Chondrocyte (in vitro differentiated cells): ENCODE data around the gene MROH2B. TPM values are rescaled to one million over a fixed set of nuclear protein-coding genes. Genes with fewer than 3 reads are reported as not detected.

Source experiments
- DNase-seq: peaks from one replicate; pipeline ENCODE4 v3.0.0; 2021; ENCODE audit warnings: mixed read lengths, low spot score
- H3K27ac Mint-ChIP-seq: one replicate; pipeline ENCODE4 v1.8.0; 2021; ENCODE audit warnings: mild to moderate bottlenecking, moderate library complexity, mixed read lengths; ENCODE audit not compliant: unreplicated experiment
- H3K27me3 Mint-ChIP-seq: 2 replicates; pipeline ENCODE4 v1.8.0; 2021; ENCODE audit warnings: low read depth, mixed read lengths
- H3K36me3 Mint-ChIP-seq: 2 replicates; pipeline ENCODE4 v1.8.0; 2021; ENCODE audit warnings: low read depth, mixed read lengths
- H3K4me1 Mint-ChIP-seq: 2 replicates; pipeline ENCODE4 v1.8.0; 2021; ENCODE audit warnings: low read depth, mild to moderate bottlenecking, mixed read lengths
- H3K4me3 Mint-ChIP-seq: one replicate; pipeline ENCODE4 v1.8.0; 2021; ENCODE audit warnings: mild to moderate bottlenecking, moderate library complexity, mixed read lengths; ENCODE audit not compliant: unreplicated experiment
- H3K9me3 Mint-ChIP-seq: 2 replicates; pipeline ENCODE4 v1.8.0; 2021; ENCODE audit warnings: low read depth, mixed read lengths
- total RNA-seq: library from RNA; stranded (reverse); gene quantifications from 3 replicates; pipeline ENCODE4 v1.2.1, GENCODE V29; 2021
- TF ChIP-seq, protein P1 (sequence below): fragments of 200-600 bp; sonication (generic); IDR thresholded peaks from 2 replicates; pipeline ENCODE4 v1.5.0; 2021; ENCODE audit warnings: antibody characterized with exemption, mild to moderate bottlenecking, moderate library complexity

The MROH2B gene
- total RNA-seq, 1 donor from 2014 or later, result not detected

DNA sequence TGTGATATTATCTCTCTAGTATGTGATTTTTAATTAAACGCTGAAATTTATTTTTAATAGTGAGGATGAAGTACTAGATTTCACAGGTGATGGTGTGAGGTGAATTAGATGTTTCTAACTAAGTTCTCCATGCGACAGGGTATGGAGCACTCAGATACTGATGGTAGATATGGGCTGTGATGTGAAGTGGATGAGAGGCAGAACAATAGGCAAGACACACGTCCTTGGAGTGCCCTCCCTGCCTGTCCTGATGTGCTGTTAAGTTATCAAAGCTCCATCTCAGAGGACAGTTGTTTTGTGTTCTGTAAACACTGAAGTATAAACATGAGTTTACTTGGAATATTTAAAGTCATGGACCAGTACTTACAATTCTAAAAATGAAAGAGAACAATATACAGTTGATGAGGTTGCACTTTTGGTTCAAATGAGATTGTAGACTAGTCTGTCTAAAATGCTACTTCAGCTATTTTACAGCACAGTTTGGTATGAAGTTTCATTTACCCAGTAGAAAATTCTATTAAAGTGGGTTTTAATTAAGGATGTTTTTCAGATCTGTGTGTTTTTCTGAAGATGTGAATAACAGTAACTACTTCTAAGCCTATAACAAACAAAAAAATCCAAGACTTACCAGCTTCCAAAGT is 97.7 kb downstream of the MROH2B start:
- H3K4me1 Mint-ChIP-seq, result no peaks in the 10 kb centered on the region
- no peak for DNase-seq
- H3K9me3 Mint-ChIP-seq, result no peaks in the 10 kb centered on the region
- no peak overlapping the region for H3K27ac Mint-ChIP-seq
- TF ChIP-seq, protein P1, sequence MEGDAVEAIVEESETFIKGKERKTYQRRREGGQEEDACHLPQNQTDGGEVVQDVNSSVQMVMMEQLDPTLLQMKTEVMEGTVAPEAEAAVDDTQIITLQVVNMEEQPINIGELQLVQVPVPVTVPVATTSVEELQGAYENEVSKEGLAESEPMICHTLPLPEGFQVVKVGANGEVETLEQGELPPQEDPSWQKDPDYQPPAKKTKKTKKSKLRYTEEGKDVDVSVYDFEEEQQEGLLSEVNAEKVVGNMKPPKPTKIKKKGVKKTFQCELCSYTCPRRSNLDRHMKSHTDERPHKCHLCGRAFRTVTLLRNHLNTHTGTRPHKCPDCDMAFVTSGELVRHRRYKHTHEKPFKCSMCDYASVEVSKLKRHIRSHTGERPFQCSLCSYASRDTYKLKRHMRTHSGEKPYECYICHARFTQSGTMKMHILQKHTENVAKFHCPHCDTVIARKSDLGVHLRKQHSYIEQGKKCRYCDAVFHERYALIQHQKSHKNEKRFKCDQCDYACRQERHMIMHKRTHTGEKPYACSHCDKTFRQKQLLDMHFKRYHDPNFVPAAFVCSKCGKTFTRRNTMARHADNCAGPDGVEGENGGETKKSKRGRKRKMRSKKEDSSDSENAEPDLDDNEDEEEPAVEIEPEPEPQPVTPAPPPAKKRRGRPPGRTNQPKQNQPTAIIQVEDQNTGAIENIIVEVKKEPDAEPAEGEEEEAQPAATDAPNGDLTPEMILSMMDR, result no peak
- peaks cover 9% of the 10 kb centered on the region for H3K27me3 Mint-ChIP-seq
- no peak overlapping the region for H3K4me3 Mint-ChIP-seq
- H3K36me3 Mint-ChIP-seq, result no peaks in the 10 kb centered on the region

DNA sequence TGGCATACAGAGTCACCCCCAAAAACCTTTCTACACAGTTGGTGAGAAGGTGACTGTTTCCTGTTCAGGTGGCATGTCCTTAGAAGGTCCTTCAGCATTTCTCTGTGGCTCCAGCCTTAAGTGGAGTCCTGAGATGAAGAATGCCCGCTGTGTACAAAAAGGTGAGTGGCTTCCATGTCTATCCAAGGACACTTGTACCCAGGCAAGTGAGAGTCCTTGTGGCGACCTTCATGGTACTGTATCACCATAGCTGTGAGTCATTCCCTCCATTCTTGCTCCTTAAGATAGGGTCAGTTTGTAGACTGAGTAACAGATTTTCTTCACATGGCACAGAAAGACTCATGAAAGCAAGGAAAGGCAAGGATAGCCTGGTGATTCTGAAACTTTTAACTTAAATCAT is 98.7 kb downstream of the MROH2B start:
- no peak for DNase-seq
- Mint-ChIP-seq H3K4me1 (no peaks in the 10 kb centered on the region), H3K9me3 (no peaks in the 10 kb centered on the region), H3K36me3 (no peaks in the 10 kb centered on the region), H3K27me3 (peaks cover 9% of the 10 kb centered on the region), H3K4me3 (no peak overlapping the region), H3K27ac (no peak overlapping the region)
- TF ChIP-seq, protein P1, result no peak

DNA sequence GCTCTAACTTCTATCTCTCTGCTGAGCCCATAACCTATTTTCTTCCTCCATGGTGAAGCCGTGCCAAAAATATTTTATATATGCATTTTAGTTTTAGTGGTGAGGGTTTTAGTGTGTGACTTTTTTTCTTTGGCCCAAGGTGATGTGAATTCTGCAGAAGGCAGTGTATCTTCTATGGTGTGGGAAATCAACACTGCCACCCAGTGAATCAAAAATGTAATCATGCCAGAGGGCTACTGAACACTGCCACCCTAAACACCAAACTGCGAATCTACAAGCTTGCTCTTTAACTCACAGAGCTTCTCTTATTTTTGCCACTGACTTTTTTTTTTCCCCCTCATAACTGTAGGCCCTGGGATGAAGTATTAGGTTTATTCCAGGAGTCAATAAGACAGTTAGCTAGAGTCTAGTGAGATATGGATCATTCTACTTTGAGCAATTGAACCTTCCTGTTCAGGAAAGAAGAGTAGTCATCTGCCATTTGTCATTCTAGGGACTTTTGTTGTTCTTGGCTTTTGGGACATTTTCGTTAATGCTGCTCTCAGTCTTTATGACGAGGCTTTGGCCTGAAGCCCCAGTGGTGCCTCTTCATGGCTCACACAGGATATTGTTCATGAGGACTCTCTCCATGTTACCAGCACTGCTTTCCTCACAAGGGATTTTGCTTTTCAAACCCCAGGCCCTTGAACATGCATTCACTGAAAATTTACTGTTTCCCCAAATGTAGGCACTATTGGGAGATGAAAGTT is 108.8 kb downstream of the MROH2B start:
- TF ChIP-seq, protein P1, result no peak
- Mint-ChIP-seq H3K27ac (no peak overlapping the region), H3K27me3 (no peaks in the 10 kb centered on the region), H3K4me1 (no peaks in the 10 kb centered on the region), H3K9me3 (peaks cover 28% of the 10 kb centered on the region), H3K4me3 (no peak overlapping the region), H3K36me3 (no peaks in the 10 kb centered on the region)
- DNase-seq, result no peak

DNA sequence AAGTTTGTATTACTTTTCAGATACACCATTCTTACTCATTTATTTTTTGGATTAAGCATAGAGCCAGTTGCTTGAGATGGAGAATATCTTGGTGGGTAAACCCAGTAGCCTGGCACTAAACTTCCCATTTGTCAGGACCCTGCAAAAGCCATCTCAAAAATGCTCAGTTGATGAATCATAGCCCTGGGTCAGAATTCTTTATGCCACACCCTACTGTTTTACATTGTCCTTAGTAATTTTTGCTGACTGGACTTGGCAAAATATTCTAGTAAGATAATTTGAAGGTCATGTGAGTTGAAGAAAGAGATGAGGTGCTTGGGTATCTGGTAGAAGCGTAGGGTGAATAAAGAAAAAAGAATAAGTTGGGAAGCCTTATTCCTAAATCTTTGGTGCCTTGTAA is 111.1 kb downstream of the MROH2B start:
- Mint-ChIP-seq H3K4me3 (no peak overlapping the region), H3K9me3 (peaks cover 25% of the 10 kb centered on the region), H3K36me3 (no peaks in the 10 kb centered on the region), H3K27ac (no peak overlapping the region), H3K27me3 (peaks cover 1% of the 10 kb centered on the region), H3K4me1 (no peaks in the 10 kb centered on the region)
- TF ChIP-seq, protein P1, result no peak
- no peak for DNase-seq

DNA sequence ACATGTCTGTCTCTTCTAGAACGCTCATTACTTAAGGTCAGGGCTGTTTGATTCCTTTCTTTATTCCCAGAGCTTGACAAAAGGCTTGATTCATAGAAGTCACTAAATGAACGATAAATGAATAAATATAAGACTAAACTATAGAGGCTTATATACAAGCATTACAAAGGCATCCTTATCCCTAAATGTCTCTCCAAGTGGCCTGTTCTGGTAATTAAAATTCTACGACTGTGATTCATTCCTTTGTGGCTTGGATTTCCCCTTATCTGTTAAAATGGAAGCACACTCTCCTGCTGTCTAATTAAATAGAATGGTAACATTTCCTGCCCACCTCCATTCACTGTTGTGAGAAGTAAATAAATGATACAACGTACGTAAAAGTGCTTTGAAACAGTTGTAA is 112.3 kb downstream of the MROH2B start:
- TF ChIP-seq, protein P1, result no peak
- Mint-ChIP-seq H3K4me3 (no peak overlapping the region), H3K27me3 (peaks cover 1% of the 10 kb centered on the region), H3K9me3 (peaks cover 25% of the 10 kb centered on the region), H3K4me1 (no peaks in the 10 kb centered on the region), H3K36me3 (no peaks in the 10 kb centered on the region), H3K27ac (no peak overlapping the region)
- DNase-seq, result no peak
